ENCODE data around the gene HPGD.

Gene HPGD

GRCh38 chr4:174522183-174523024 lies at the start of gene HPGD:
Gene HPGD, minus strand, starts transcription at chr4:174522488. Its CDS starts 37 bp downstream, at chr4:174522451.
- FAIRE-seq, result no peak

- FAIRE-seq, result no peak
Measured at GRCh38 chr4:174564529-174564928, 42.2 kb upstream of the HPGD start.

GRCh38 chr4:174563399-174563798 lies 41.1 kb upstream of the HPGD start:
- no peak for FAIRE-seq

- no peak for FAIRE-seq
Measured at GRCh38 chr4:174561560-174561959, 39.3 kb upstream of the HPGD start.

- no peak for FAIRE-seq
Measured at GRCh38 chr4:174559894-174560293, 37.6 kb upstream of the HPGD start.

- FAIRE-seq, result no peak
Measured at GRCh38 chr4:174555789-174556630, 33.7 kb upstream of the HPGD start.

GRCh38 chr4:174554231-174554728 lies 32.0 kb upstream of the HPGD start:
- FAIRE-seq, result no peak

GRCh38 chr4:174553828-174554227 lies 31.5 kb upstream of the HPGD start:
- no peak for FAIRE-seq

GRCh38 chr4:174553031-174553430 lies 30.7 kb upstream of the HPGD start:
- no peak for FAIRE-seq

- no peak for FAIRE-seq
Measured at GRCh38 chr4:174550541-174550940, 28.3 kb upstream of the HPGD start.

- no peak for FAIRE-seq
Measured at GRCh38 chr4:174549721-174550120, 27.4 kb upstream of the HPGD start.

- FAIRE-seq, result no peak
Measured at GRCh38 chr4:174545268-174545667, 23.0 kb upstream of the HPGD start.

GRCh38 chr4:174544496-174544895 lies 22.2 kb upstream of the HPGD start:
- FAIRE-seq, result no peak

GRCh38 chr4:174540175-174540574 lies 17.9 kb upstream of the HPGD start:
- FAIRE-seq, result no peak

GRCh38 chr4:174539571-174539970 lies 17.3 kb upstream of the HPGD start:
- no peak for FAIRE-seq

GRCh38 chr4:174538876-174539250 lies 16.6 kb upstream of the HPGD start:
- no peak for FAIRE-seq

- FAIRE-seq, result no peak
Measured at GRCh38 chr4:174538123-174538875, 16.0 kb upstream of the HPGD start.

GRCh38 chr4:174537634-174538033 lies 15.3 kb upstream of the HPGD start:
- no peak for FAIRE-seq

GRCh38 chr4:174534461-174534860 lies 12.2 kb upstream of the HPGD start:
- no peak for FAIRE-seq

- FAIRE-seq, result no peak
Measured at GRCh38 chr4:174532445-174532844, 10.2 kb upstream of the HPGD start.

GRCh38 chr4:174531486-174531885 lies 9.2 kb upstream of the HPGD start:
- no peak for FAIRE-seq

- FAIRE-seq, result no peak
Measured at GRCh38 chr4:174528226-174528625, 5.9 kb upstream of the HPGD start.

- FAIRE-seq, result no peak
Measured at GRCh38 chr4:174526731-174527130, 4.4 kb upstream of the HPGD start.
